Fibroblast of pulmonary artery (primary cell): ENCODE results near the gene HCN3.

ENCODE experiments used
- DNase-seq: peaks from one replicate; pipeline ENCODE4 v3.0.0-alpha.2; 2010; ENCODE audit warnings: low read depth
- H3K4me3 ChIP-seq: replicated peaks from 2 replicates; pipeline ENCODE4 v1.5.1; 2011; ENCODE audit warnings: low read depth, mild to moderate bottlenecking, control low read depth, low read length, moderate library complexity
- CTCF ChIP-seq: IDR thresholded peaks from 2 replicates; pipeline ENCODE4 v1.5.1; 2011; ENCODE audit warnings: mild to moderate bottlenecking, control low read depth, low read length, inconsistent platforms; ENCODE audit errors: missing control alignments

Gene HCN3

GRCh38 chr1:155305881-155306391, 28.7 kb downstream of the HCN3 start:
- no peak overlapping the region for H3K4me3 ChIP-seq
- TF ChIP-seq CTCF: no peak
- peak; percentile 23 for DNase-seq

- no peak overlapping the region for H3K4me3 ChIP-seq
- peak; percentile 48 for TF ChIP-seq CTCF
- DNase-seq: peak; percentile 63
Observed at GRCh38 chr1:155307247-155307740, 30.0 kb downstream of the HCN3 start.

- H3K4me3 ChIP-seq: peak within 1 kb of the TSS; percentile 95
- no peak for TF ChIP-seq CTCF
- peak; percentile 99 for DNase-seq
Observed at GRCh38 chr1:155308493-155309422, 31.5 kb downstream of the HCN3 start, which contains the start of gene FDPS. Gene FDPS (plus strand): TSS chr1:155308866. CDS start chr1:155309790, 924 bp downstream.

GRCh38 chr1:155309423-155310021, 32.3 kb downstream of the HCN3 start:
- TF ChIP-seq CTCF: no peak
- H3K4me3 ChIP-seq: peak overlapping the region; percentile 95
- DNase-seq: no peak

GRCh38 chr1:155313261-155313660, 36.0 kb downstream of the HCN3 start:
- DNase-seq: no peak
- no peak for TF ChIP-seq CTCF
- H3K4me3 ChIP-seq: no peak overlapping the region

- no peak for DNase-seq
- H3K4me3 ChIP-seq: no peak overlapping the region
- no peak for TF ChIP-seq CTCF
Observed at GRCh38 chr1:155316922-155317321, 39.7 kb downstream of the HCN3 start.
